Tibial nerve (tissue), 4 donors: ENCODE measurements around the gene MARK4. TPM values are rescaled to one million over a fixed set of nuclear protein-coding genes. Genes with fewer than 3 reads are reported as not detected.
"Not testable (repeated sequence)": the region's sequence is repeated elsewhere in the genome, so short reads cannot be mapped to it uniquely, and the experiment has no call there.

Experiments
- DNase-seq, 2 donors: peaks; one replicate each; pipeline ENCODE4 v3.0.0-alpha.2; 2019; ENCODE audit warnings: low spot score in 2 of 2
- H3K27ac ChIP-seq, 4 donors: fragments of 200-600 bp; sonication (generic) in 3 of 4; one replicate each; pipeline ENCODE4 v1.5.1; 2017 to 2019; ENCODE audit warnings: mild to moderate bottlenecking in 1 of 4
- H3K27me3 ChIP-seq, 2 donors: fragments of 200-600 bp; sonication (generic) in 1 of 2; one replicate each; pipeline versions ENCODE4 v1.5.1 to v1.6.0; 2017 to 2019
- H3K36me3 ChIP-seq, 3 donors: fragments of 200-600 bp; sonication (generic); one replicate each; pipeline ENCODE4 v1.5.1; 2018 to 2019
- H3K4me1 ChIP-seq, 4 donors: fragments of 200-600 bp; sonication (generic) in 3 of 4; one replicate each; pipeline ENCODE4 v1.5.1; 2017 to 2019
- H3K4me3 ChIP-seq, 4 donors: fragments of 200-600 bp; sonication (generic) in 3 of 4; one replicate each; pipeline ENCODE4 v1.5.1; 2017 to 2019; ENCODE audit warnings: mild to moderate bottlenecking in 1 of 4, moderate library complexity in 1 of 4
- H3K9me3 ChIP-seq, 4 donors: fragments of 200-600 bp; sonication (generic) in 3 of 4; one replicate each; pipeline ENCODE4 v1.5.1; 2017 to 2019
- EP300 ChIP-seq, 2 donors: sonication (generic); formaldehyde crosslinking; IDR thresholded peaks; one replicate each; pipeline ENCODE4 v1.6.1; 2017; ENCODE audit warnings: antibody characterized with exemption in 2 of 2, mild to moderate bottlenecking in 1 of 2
- POLR2A ChIP-seq, 2 donors: fragments of 450-650 bp; IDR thresholded peaks; one replicate each; pipeline ENCODE4 v1.6.1; 2017; ENCODE audit warnings: antibody characterized with exemption in 2 of 2, mild to moderate bottlenecking in 2 of 2, moderate library complexity in 2 of 2
- WGBS, 2 donors: methylation state at CpG; one replicate each; pipeline ENCODE4 v1.1.5; 2018; 5-methylcytosine and 5-hydroxymethylcytosine counted together
- total RNA-seq, 4 donors: library from RNA; depleted of rRNA; stranded (reverse); fragments of >200 nt; gene quantifications; one replicate each; pipeline ENCODE4 v1.1.0, GENCODE V29; 2016
- TF ChIP-seq, protein P1 (sequence below), 5 experiments: fragments of 200-600 bp in 3 of 5; fragments of 450-650 bp in 2 of 5; sonication (generic) in 3 of 5; IDR thresholded peaks; one replicate each; pipeline ENCODE4 v1.5.1; 2016 to 2019; ENCODE audit warnings: antibody characterized with exemption in 5 of 5, mild to moderate bottlenecking in 3 of 5, moderate library complexity in 2 of 5

Gene MARK4
- total RNA-seq, 4 donors from 2014 or later = 12.1 to 34.8 (median 25.9) TPM

DNA sequence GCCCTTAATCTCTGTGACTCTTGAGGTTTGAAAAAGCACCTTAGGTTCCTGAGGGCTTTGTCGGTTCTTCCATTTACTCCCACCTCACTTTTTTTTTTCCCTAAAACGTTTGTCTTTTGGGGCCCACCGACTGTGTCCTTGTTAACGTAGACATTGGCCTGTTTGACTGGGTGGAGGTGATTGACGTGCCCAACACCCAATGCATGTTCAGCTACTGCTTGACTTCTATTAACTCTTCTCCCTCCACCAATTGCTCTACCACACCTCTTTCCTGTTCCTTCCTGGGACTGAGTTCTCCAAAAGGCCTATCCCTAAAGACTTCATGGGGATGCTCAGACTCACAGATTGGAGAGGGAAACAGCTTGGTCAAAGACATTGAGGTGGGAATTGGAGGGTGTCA lies 54.4 kb downstream of the MARK4 start:
- no peak for DNase-seq
- Histone ChIP-seq H3K9me3 (peaks cover 0 to 11% (median 0%) of the 10 kb centered on the region in 4 donors), H3K36me3 (peaks cover 0 to 29% (median 0%) of the 10 kb centered on the region in 3 donors), H3K4me3 (no peak overlapping the region), H3K4me1 (no peaks in the 10 kb centered on the region), H3K27ac (no peak overlapping the region), H3K27me3 (no peaks in the 10 kb centered on the region)
- TF ChIP-seq POLR2A (IDR thresholded peaks at IDR 0.05) (no peak), EP300 (IDR thresholded peaks at IDR 0.05) (no peak)
- TF ChIP-seq, protein P1, sequence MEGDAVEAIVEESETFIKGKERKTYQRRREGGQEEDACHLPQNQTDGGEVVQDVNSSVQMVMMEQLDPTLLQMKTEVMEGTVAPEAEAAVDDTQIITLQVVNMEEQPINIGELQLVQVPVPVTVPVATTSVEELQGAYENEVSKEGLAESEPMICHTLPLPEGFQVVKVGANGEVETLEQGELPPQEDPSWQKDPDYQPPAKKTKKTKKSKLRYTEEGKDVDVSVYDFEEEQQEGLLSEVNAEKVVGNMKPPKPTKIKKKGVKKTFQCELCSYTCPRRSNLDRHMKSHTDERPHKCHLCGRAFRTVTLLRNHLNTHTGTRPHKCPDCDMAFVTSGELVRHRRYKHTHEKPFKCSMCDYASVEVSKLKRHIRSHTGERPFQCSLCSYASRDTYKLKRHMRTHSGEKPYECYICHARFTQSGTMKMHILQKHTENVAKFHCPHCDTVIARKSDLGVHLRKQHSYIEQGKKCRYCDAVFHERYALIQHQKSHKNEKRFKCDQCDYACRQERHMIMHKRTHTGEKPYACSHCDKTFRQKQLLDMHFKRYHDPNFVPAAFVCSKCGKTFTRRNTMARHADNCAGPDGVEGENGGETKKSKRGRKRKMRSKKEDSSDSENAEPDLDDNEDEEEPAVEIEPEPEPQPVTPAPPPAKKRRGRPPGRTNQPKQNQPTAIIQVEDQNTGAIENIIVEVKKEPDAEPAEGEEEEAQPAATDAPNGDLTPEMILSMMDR (IDR thresholded peaks at IDR 0.05) = no peak
- WGBS, 2 donors = 13 to 16% methylated on average over 5 of the region's 5 CpGs

DNA sequence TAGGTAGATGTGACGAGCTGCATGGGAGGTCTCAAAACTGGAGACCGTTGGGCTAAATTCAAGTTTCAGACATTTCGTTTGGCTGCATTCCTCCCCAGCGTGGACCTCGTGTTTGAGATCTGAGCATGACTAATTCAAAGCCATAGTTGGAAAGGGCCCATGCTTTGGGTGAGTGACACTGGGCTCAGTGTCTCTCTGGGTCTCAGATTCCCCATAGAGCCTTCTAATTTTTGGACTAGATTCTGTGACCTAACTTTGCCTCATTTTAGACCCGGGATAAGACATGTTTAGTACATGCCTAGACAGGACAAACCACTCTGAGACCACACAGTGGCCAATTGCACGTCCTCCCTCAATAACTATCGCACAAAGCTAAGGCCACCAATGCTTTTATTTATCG lies 55.0 kb downstream of the MARK4 start:
- Histone ChIP-seq H3K27ac (no peak overlapping the region), H3K4me1 (no peaks in the 10 kb centered on the region), H3K36me3 (peaks cover 0 to 22% (median 0%) of the 10 kb centered on the region in 3 donors), H3K4me3 (no peak overlapping the region), H3K9me3 (peaks cover 0 to 11% (median 0%) of the 10 kb centered on the region in 4 donors), H3K27me3 (no peaks in the 10 kb centered on the region)
- TF ChIP-seq, protein P1 (IDR thresholded peaks at IDR 0.05) = no peak
- no peak for TF ChIP-seq POLR2A (IDR thresholded peaks at IDR 0.05)
- no peak for TF ChIP-seq EP300 (IDR thresholded peaks at IDR 0.05)
- DNase-seq = no peak
- WGBS, 2 donors = 41 to 46% methylated on average over 9 of the region's 9 CpGs

DNA sequence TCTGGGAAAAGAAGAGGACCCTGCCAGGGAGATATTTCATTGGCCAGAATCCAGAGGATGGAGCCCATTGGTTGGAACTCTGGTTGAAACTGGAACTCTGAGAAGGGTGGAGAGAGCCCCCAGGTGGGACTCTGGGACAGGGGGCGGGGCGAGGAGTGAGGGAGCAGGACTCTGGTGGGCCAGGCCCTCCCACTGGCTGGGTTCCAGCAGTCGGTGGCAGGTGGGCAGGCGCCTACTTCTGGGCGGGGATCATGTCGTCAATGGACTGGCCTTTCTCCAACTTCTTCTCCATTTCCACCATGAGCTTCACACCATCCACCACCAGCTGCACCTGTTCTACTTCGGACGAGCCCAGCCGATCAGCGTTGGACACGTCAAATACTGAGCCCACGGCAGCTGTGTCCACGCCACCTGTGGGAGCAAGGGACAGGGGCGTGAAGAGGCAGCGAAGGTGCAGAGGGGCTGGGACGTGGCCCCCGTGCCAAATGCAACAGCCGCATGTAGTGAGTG lies 55.5 kb downstream of the MARK4 start:
- no peaks in the 10 kb centered on the region for H3K4me1 ChIP-seq
- H3K9me3 ChIP-seq = peaks cover 0 to 11% (median 0%) of the 10 kb centered on the region in 4 donors
- H3K4me3 ChIP-seq = no peak overlapping the region
- DNase-seq = no peak
- no peak overlapping the region for H3K27ac ChIP-seq
- peaks cover 0 to 20% (median 0%) of the 10 kb centered on the region in 3 donors for H3K36me3 ChIP-seq
- no peak for TF ChIP-seq EP300 (IDR thresholded peaks at IDR 0.05)
- TF ChIP-seq POLR2A (IDR thresholded peaks at IDR 0.05) = no peak
- TF ChIP-seq, protein P1 (IDR thresholded peaks at IDR 0.05) = no peak
- H3K27me3 ChIP-seq = no peaks in the 10 kb centered on the region
- WGBS, 2 donors = 71 to 79% methylated on average over 18 of the region's 18 CpGs

DNA sequence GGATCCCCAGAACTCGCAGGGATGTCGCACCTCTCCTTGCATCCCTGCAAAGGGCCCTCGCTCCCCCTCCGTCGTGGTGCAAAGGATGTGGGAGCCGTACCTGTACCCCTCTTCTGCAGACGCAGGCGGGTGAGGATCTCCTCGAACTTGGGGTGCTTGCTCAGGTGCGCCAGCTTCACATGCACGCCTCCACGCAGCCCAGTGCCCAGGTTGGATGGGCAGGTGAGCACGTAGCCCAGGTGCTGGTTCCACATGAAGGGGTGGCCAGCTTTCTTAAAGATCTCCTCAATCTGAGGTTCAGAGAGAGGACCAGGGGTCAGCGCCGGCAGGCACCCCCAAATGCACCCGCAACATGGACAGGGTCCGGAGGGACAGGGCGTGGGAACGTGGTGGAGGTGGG lies 56.3 kb downstream of the MARK4 start:
- Histone ChIP-seq H3K36me3 (peaks cover 0 to 12% (median 0%) of the 10 kb centered on the region in 3 donors), H3K4me3 (no peak overlapping the region)
- 89 to 92% methylated on average over 11 to 19 of the region's 19 CpGs for WGBS, 2 donors

DNA sequence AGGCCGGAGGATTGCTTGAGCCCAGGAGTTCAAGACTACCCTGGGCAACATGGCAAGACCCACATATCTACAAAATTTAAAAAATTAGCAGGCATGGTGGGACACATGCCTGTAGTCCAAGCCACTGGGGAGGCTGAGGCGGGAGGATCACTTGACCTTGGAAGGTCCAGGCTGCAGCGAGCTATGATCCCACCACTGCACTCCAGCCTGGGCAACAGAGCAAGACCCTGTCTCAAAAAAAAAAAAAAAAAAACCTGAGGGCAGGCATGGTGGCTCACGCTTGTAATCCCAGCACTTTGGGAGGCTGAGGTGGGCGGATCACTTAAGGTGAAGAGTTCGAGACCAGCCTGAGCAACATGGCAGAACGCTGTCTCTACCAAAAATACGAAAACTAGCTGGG lies 58.3 kb downstream of the MARK4 start:
- not testable (repeated sequence) for H3K27me3 ChIP-seq, DNase-seq, H3K4me3 ChIP-seq, H3K36me3 ChIP-seq, H3K4me1 ChIP-seq, H3K27ac ChIP-seq, H3K9me3 ChIP-seq
- WGBS, 2 donors = 94% methylated on average over 8 of the region's 8 CpGs

More for the DNA sequence above, 56.3 kb downstream of the MARK4 start:
- DNase-seq = no peak
- TF ChIP-seq, protein P1 (IDR thresholded peaks at IDR 0.05) = no peak
- no peak for TF ChIP-seq EP300 (IDR thresholded peaks at IDR 0.05)
- TF ChIP-seq POLR2A (IDR thresholded peaks at IDR 0.05) = no peak
- H3K27ac ChIP-seq = no peak overlapping the region
- H3K9me3 ChIP-seq = peaks cover 0 to 11% (median 0%) of the 10 kb centered on the region in 4 donors
- H3K27me3 ChIP-seq = no peaks in the 10 kb centered on the region
- H3K4me1 ChIP-seq = no peaks in the 10 kb centered on the region

DNA sequence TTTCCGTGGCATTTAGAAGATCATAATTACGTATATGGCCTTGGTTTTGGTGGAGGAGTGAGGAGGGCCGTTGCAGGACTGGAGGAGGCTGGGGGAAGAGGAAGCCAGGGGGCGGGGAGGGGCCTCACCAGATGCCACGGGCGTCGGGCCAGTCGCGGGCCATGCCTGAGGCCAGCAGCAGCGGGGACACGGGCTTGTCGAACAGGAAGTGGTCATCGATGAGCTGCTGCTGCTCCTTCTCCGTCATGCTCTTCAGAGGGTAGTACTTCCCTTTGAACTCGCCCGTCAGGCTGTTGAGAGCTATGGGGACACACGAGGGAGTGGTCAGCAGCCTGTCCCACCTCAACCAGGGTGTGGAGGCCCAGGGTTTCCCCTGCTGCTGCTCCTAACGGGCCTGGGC lies 60.5 kb downstream of the MARK4 start:
- no peak for DNase-seq
- Histone ChIP-seq H3K4me1 (no peaks in the 10 kb centered on the region), H3K36me3 (no peaks in the 10 kb centered on the region), H3K27me3 (peaks cover 0 to 26% of the 10 kb centered on the region in 2 donors), H3K27ac (no peak overlapping the region), H3K4me3 (no peak overlapping the region), H3K9me3 (no peaks in the 10 kb centered on the region)
- 30 to 33% methylated on average over 18 of the region's 18 CpGs for WGBS, 2 donors
- TF ChIP-seq POLR2A (IDR thresholded peaks at IDR 0.05) (no peak), EP300 (IDR thresholded peaks at IDR 0.05) (no peak)
- TF ChIP-seq, protein P1 (IDR thresholded peaks at IDR 0.05) = no peak

DNA sequence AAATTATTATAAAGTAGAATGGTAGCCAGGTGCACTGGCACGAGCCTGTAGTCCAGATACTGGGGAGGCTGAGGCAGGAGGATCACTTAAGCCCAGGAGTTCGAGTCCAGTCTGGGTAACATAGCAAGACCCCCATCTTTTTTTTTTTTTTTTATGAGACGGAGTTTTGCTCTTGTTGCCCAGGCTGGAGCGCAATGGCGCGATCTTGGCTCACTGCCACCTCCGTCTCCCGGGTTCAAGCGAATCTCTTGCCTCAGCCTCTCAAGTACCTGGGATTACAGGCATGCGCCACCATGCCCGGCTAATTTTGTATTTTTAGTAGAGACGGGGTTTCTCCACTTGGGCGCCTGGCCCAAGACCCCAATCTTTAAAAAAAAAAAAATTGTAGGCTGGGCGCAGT lies 61.2 kb downstream of the MARK4 start:
- DNase-seq, H3K27ac ChIP-seq, H3K4me1 ChIP-seq, H3K9me3 ChIP-seq, H3K36me3 ChIP-seq, H3K4me3 ChIP-seq: not testable (repeated sequence)
- H3K27me3 ChIP-seq = peaks cover 0 to 32% of the 10 kb centered on the region in 2 donors
- 90 to 91% methylated on average over 14 of the region's 14 CpGs for WGBS, 2 donors
